Activated naive CD4-positive, alpha-beta T cell treated with Interleukin-2 at 50 U/mL for 16 hours (primary cell): ENCODE results near the gene GLI3.

ENCODE experiments used
- DNase-seq: peaks from one replicate; pipeline ENCODE4 v3.0.0-alpha.2; 2020

GLI3 gene

DNA sequence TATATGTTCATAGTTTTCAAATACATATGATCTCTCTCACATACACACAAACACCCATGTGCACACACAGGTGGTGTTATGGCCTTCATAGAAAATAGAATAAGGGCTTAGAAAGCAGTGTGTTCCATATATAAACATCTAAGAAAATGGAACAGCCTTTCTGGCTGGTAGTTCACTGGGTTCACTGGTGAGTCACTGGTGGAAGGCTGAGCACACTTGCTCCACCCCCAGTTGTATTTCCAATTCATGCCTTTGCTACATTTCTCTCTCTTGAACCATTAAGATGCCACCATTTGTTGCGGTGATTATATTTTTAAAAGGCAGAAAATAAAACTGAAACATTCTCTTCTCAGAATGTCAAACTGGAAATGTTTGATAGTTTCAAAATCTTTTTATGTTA is 252.1 kb downstream of the GLI3 start:
- no peak for DNase-seq

DNA sequence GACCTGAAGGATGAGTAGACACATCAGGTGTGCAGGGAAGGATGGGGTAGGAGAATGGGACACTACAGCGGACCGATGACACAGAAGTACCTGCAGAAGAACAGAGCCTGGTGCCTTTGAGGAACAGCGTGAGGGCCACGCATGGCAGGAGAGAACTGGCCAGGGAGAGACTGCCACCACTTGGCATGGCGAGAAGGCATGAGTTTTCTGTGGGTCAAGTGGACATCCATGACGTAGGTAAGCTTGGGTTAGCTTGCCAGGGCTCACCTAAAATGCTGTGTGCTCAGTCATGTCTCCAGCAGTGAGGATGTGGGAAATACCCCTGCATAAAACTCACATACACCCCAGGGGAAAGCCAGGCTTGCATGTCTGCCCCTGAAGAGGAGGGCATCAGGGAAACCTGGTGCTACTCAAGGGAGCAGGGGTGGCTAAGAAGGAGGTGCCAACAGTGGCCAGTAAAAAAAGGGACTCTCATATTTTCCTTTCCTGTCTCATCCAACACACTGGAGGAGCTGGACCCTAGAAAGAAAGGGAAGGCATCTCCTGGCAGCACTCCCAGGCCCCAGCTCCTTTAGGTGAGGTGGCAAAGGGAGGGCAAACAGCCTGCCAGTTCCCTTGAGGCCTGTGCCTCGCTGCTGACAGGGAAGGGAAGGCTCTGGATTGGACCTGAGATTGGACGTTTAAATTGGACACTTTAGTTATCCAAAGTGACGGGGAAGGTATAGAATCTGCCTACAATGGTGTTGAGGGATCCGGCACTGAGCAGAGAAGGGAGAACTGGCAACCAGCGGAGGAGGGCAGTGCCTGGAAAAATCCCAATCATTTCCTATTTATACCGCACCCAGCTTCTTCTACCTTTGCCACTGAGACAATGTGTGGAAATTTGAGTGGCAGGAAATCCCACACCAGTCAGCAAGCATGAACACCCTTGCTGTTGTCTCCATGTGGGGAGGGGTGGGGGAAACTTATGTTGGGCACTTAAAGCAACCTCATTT is 255.7 kb downstream of the GLI3 start:
- no peak for DNase-seq

DNA sequence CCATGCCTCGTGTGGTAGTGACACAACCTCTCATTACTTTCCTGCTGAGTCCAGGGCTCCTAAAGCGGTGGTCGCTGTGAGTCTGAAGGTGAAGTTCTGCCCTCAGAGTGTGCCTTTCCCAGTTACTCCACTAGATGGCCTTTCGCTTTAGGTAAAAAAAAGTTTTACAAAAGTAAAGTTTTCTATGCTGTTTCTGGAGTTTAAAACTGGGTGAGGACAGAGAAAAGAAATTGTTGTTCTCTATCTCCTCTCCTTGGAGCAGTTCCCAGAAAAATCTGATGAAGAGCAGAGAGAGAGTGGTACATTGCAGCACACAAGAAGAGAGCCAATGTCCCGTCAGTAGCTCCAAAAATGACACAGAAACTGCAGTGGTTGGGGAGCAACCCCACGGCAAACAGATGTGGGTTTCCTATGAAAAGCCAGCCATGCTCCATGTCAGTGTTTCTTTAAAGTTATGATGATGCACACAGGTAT is 257.1 kb downstream of the GLI3 start:
- no peak for DNase-seq

DNA sequence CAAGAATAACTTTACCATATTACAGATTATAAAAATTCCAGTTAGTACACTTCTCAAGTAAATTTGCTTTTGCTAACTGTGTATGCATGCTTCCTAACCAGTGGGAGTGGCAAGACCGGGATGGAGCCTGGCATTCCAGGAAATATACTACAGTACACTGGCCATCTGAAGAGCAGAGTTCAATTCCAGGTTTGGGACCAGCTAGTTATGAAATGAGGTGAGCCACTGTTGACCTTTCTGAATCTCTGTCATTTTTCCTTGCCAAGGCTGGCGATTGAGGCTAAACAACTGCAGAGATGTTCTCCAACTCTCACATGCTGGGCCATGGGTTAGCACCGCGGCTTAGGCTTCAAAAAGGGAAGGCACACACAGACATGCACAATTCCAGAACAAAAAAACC is 258.2 kb downstream of the GLI3 start:
- DNase-seq = no peak

DNA sequence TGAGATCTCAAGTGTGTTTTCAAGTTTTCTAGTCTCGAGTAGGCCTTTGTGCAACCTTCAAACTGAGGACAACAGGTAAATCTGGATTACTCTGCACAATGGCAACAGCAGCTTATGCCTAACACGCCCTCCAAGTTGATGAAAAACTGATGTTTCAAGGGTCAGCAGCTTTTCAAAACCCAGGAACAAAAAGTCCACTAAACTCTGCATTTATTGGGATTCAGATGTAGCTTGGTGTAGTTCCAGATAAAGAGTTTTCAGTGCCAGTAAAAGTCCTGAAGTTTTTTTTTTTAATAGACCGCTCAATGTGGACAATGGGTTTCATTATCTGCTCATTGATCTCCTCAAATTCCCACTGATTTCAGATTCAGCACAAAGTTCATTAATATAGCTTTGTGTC is 259.3 kb downstream of the GLI3 start:
- no peak for DNase-seq

DNA sequence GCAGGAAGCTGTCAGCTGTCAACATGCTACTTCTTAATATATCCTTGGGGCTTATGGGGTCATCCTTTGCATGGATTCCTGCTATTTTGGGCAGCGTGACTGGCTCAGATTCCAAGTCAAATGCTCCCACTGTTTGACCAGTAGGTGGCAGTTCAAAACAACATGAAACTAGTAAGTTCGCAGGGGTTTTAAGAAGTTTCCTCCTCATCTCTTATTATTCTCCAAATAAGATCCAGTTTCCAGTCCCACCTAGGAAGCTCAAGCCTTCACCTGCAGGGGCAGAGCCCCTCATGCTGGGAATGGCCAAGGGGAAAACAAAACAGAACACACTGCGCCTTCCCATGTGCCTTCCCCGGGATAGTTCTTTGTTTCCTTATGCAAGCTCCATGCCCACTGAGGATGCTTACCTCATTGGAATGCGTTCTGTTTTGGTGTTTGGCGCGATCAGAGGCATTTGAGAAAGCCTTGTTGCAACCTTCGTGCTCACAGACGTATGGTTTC is 259.8 kb downstream of the GLI3 start:
- DNase-seq = no peak

DNA sequence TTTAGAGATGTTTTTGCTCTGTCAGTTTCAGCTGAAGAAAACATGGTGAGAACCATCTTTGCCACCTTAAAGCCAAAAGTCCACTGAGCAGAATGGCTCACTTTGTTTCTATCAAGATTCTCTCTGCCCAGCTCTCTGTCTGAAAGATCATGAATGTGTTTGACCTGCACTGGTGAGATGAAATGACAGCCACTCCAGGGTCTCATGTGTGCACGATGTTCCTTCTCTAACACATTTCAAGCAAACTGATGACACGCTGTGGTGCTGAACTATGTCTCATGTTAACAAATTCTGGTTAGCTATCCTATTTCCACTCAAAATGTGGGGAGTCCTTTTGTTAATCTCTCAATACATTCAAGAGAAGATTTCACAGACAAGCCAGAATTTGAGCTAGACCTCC is 260.6 kb downstream of the GLI3 start:
- DNase-seq = no peak

DNA sequence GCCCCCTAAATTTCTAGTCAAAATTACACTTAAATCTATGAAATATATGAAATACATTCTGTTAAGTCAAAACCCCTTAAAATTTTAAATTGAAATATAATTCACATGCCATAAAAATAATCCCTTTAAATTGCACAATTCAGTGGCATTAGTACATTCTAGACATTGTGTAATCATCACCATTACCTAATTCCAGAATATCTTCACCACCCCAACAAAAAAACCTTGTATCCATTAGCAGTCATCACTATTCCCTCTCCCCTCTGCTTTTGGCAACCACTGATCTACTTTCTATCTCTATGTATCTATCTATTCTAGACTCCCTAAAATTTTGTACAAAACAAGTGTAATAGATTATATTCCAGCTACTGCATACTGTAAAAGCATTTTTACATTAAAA is 261.2 kb downstream of the GLI3 start:
- DNase-seq = no peak

DNA sequence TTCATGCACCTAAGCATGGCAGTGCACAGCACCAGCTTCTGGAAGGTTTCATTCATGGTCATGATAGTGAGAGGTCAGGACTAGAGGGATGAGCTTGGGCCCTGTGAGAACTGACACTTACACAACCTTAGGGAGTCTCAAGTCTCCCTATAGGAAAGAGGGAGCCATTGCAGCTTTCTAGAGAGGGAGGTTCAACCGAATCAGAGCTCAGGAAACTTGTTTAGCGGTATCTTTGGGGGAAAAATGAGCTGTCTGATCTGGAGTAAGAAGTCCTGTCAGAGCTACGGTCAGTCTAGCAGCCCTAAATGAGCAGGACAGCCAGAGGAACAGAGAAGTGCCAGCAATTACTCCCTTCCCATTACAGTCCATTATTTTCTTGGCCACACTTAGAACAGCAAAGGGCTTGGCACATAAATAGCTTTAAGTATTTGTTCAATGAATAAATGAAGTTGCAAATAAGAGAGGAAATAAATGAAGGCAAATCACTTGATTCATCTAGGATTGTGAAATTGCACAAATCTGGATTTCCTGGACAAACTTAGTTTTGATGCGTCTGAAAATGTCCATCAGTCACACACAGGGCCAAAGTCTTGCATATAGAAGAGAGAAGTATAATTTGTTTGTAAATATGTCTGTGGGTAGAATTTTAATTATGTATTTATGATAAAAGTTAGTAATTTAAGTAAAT is 262.0 kb downstream of the GLI3 start:
- DNase-seq = no peak

DNA sequence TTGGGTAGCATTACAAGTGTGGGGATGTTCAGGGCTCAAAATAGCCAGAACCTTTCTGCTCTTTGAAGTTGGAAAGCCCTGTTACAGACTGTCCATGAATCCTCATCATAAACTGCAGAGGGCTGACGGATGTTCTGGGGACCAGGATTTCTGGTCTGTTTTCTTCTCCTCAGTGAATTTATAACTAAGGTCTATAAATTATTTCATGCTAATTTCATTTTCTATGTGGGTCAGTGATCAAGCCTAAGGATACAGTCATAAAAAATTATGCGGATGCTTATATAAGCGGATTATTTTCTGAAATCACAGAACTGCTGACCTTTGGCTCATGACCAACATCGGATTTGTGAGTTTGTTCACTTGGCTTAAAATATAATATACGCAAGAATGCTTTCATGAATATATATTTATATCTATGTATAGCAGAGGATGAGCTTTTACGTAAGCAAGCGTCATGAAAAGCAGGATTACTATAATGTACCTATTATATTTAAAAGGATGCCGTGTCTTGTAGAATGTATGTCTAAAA is 263.7 kb downstream of the GLI3 start:
- DNase-seq = no peak

DNA sequence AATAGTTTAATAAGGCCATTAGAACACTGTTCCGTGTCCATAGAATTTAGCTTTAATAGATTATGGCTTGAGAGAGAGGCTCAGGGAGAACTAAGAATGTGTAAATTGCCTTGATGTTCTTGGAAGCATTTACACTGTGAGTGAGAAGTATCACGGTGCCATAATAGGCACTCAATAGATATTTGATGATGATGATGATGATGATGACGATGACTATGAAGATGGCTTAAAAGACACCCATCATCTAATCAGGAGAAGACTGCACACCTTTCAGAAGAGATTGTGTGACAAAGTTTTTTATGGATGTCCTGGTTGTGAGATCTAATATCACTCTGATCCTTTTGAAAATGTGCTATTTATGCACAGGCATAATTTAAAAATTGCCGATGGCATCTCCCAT is 264.2 kb downstream of the GLI3 start:
- no peak for DNase-seq

DNA sequence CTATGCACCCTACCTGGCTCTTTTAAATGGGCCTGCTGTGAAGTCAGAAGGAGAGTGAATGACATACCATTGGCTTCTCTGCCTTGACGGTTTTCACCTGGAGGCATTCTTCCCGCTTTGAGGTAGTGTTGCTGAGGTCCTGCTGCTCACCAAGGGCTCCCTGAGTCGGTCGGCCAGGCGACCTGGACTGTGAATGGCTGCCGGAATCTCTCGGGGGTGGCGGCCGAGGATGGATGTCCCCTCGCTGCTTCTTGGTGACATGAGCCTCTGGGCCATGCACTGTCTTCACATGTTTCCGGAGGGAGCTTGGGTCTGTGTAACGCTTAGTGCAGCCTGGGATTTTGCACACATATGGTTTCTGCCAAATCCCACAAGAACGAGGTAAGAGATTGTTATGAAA is 264.7 kb downstream of the GLI3 start:
- DNase-seq = no peak

DNA sequence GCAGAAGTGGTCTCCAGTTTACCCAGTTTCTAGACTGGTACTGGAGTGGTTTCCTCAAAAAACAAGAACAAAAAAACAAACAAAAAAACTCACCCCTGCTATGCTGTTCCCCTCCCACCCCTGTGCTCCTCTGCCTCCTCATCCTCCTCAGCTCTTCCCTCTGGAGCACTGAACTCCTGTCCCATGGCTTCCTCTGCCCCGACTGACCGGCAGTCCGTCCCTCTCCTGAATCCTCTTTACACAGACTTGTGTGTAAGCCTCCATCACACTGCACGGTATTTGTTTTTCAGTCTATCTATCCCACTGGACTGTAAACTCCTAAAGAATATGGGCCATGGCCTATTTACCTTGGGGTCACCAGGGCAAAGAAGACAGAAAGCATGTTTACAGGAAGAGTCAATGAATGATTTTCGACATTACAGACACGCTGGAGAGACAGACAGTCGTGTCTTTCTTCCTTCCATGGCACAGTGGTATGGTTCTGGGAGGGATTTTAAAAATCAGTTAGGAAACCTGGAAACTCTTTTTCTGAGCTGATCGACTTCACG is 265.3 kb downstream of the GLI3 start:
- no peak for DNase-seq

DNA sequence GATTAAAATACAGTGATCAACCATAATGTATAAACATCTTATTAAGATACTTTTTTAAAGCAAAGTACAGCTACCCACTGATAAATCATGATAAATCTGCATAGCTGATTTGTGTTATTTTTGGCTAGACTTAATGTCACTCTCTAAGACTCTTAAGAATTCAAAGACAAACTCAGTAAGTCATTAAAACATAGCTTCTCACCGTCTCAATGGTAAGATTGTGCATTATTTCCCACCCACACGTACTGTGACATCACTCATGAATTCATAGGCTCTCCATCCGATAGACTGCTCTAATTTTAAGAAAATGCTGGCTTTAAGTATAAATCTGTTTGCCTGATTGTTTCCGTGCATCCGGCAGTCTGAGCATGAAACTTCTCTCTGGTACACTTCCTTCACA is 266.1 kb downstream of the GLI3 start:
- no peak for DNase-seq

DNA sequence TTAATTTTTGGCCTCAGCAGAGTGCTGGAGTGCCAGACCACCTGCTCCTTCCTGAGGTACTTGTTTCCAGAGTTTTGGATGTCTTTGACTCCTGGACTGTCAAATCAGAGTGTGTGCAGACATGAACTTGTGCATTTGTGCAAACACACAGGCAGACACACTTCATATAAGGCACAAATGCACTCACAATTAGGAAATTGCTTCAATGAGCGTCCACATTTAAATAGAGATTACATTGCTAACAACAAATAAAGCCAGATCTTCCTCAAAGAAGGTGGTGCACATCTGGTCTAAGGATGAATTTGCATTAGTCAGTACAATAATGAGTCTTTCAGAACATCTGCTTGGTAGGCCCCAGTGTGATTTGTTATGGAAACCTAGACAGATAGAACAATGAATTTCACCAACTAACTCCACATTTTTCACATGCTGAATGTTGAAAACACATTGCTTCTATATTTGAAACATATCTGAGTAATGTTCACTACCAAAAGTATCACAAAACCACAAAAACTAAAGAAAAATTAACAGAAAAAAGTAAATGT is 267.4 kb downstream of the GLI3 start:
- no peak for DNase-seq

DNA sequence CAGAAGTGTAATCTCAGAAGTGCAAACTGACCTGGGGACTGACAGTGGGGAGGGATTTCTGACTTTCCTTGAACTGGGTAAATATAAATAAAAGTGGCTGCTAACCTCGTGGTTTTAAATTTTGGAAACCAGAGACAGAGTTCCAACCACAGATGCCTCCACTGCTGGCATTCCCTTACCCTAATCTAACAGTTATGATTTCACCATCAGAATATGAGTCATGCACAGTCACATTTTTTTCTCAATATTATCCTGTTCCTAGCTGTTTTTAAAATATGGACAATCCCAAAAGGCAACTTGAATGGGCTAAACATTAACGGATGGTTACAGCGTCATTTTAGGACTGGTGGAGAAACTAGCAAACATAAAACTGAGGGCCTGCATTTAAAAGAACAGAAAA is 269.9 kb downstream of the GLI3 start:
- DNase-seq = no peak

DNA sequence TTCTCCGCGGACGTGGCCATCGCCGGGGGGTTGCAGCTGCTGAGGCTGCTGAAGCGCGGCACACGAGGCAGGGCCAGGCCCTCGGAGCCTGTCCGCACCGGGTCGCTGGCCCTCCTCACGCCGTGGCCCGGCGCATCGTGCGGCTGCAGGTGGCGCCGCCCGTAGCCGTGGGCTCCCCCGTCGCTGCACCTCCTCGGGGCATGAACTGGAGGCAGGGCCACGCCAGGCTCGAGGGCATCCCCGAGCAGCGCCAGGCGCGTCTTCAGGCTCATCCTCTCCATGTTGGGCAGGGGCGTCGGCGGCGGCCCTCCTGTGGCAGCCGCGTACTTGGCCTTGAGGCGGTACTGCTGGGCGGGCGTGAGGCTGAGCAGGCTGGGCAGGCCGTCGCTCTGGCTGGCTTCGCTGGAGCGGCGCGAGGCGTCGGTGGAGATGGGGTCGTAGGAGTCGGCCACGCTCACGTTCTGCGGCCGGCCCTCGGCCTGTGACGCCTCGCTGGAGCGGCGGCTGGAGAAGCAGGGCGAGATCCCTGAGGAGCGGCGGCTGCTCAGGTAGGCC is 271.0 kb downstream of the GLI3 start:
- no peak for DNase-seq

DNA sequence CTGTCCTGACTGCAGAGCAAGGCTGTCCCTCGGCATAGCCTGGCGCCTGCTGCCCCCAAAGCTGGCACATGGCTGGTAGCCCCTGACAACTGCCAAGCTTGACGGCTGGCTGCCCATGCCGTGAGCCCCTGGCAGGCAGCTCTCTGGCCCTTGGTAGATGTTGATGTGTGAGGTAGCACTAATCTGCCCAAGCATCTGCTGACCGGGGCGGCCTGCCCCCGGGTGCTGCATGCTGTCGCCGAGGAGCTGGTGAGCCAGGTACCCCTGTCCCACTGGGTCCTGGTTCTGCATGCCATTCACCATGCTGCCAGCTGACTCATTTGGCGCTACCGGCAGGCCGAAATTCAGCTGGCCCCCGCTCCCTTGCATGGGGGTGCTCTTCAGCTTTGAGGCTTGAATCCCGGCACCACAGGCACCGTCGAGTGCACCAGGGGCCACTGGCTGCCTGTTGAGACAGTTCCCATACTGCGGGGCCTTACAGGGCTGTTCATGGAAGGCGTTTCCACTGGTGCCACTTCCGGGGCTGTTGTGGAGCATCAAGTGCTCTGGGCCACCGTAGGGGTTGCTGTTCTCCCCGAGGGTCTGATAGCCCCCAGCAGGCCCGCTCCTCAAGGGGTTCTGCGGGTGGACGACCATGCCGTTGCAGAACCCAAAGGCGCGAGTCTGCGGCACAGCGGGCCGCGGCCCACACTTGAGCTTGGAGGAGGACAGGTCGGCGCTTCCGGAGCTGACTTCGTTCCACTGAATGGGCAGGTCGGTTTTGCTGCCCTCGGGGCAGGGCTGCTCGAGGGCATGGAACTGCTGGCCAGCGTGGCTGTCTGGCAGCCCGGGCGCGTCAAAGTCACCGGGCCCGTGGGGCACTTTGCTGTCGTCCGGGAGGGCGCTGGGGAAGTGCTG is 271.9 kb downstream of the GLI3 start:
- no peak for DNase-seq

DNA sequence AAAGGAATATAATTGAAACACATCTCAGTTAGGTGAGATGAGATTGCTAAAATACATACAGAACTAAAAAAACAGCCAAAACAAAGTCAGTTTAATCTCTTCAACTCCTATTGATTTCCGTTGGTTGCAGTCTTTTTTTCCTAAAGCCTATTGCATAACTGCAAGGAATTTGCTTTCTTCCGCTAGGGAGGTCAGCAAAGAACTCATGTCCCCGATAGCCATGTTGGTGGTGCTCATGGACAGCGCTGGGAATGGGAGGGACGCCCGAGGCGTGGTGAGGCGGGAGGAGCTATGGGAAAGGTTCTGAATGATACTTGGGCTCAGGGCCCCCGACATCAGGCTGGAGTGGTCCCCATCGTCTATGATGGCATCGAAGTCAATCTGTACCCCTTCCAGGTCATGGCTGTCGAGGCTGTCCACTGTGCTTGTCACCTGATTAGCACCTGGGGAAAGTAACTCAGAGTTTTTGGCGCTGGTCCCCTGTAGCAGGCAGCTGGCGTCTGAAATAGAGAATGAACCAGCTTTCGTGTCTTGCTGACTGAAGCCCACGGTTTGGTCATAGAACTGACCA is 272.7 kb downstream of the GLI3 start:
- no peak for DNase-seq

DNA sequence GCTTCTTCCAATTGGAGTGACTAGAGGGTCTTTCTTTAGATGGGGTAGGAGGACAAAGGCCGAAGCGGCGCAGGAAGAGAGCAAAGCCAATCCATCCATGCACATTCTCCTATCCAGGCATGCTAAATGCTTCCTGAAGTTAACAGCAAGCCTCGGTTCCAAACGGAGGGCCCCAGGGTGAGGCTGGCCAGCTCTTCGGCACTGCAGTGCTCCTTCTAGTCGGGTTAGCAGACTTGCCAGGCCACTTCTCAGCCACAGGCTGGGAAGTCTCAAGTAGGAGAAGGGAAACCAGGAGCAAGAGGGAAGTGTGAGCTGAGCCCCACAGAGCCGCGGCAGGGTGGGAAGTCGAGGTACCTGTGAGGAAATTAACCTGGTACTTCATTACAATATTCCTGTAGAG is 280.3 kb downstream of the GLI3 start:
- no peak for DNase-seq
